Mammary epithelial cell (primary cell): ENCODE measurements around the gene RGL1.

Source experiments
- EZH2 ChIP-seq: IDR thresholded peaks from 2 replicates; pipeline ENCODE4 v1.6.1; 2012; ENCODE audit warnings: low read length, inconsistent platforms, borderline replicate concordance
- TF ChIP-seq, protein P1 (sequence below), 2 donors: IDR thresholded peaks in 1 of 2; conservative IDR thresholded peaks in 1 of 2; 2 replicates each; pipeline ENCODE4 v1.5.1; 2011 to 2012; ENCODE audit warnings: inconsistent platforms in 2 of 2, low read length in 2 of 2, mild to moderate bottlenecking in 2 of 2, control low read depth in 1 of 2, low read depth in 1 of 2; ENCODE audit not compliant: insufficient read depth in 1 of 2; ENCODE audit errors: extremely low read depth in 1 of 2

- TF ChIP-seq, protein P1, sequence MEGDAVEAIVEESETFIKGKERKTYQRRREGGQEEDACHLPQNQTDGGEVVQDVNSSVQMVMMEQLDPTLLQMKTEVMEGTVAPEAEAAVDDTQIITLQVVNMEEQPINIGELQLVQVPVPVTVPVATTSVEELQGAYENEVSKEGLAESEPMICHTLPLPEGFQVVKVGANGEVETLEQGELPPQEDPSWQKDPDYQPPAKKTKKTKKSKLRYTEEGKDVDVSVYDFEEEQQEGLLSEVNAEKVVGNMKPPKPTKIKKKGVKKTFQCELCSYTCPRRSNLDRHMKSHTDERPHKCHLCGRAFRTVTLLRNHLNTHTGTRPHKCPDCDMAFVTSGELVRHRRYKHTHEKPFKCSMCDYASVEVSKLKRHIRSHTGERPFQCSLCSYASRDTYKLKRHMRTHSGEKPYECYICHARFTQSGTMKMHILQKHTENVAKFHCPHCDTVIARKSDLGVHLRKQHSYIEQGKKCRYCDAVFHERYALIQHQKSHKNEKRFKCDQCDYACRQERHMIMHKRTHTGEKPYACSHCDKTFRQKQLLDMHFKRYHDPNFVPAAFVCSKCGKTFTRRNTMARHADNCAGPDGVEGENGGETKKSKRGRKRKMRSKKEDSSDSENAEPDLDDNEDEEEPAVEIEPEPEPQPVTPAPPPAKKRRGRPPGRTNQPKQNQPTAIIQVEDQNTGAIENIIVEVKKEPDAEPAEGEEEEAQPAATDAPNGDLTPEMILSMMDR (conservative IDR thresholded peaks at IDR 0.05 in 1 of 2, IDR thresholded peaks at IDR 0.05 in 1 of 2; ENCODE audit: extremely low read depth in 1 of 2, insufficient read depth in 1 of 2, low read depth in 1 of 2, low read length in 2 of 2): no peak
- TF ChIP-seq EZH2: no peak
Measured at GRCh38 chr1:183898001-183898396, 93.1 kb downstream of the RGL1 start.
